Neuron (in vitro differentiated cells): Measurements from ENCODE around the gene TPSB2.
"Not testable (repeated sequence)": the region's sequence is repeated elsewhere in the genome, so short reads cannot be mapped to it uniquely, and the experiment has no call there.

Experiments used
- H2AFZ ChIP-seq: one replicate; pipeline ENCODE4 v1.6.1; 2013; ENCODE audit warnings: low read depth, mild to moderate bottlenecking, inconsistent platforms, low read length, moderate library complexity
- H3K27me3 ChIP-seq: one replicate; pipeline ENCODE4 v1.6.1; 2013; ENCODE audit warnings: low read length; ENCODE audit not compliant: insufficient read depth
- H3K36me3 ChIP-seq: one replicate; pipeline ENCODE4 v1.6.1; 2013; ENCODE audit warnings: low read length; ENCODE audit not compliant: insufficient read depth
- H3K4me1 ChIP-seq: one replicate; pipeline ENCODE4 v1.6.1; 2013; ENCODE audit warnings: low read length; ENCODE audit not compliant: insufficient read depth
- H3K4me3 ChIP-seq: 2 replicates; pipeline ENCODE4 v1.5.1; 2013; ENCODE audit warnings: mild to moderate bottlenecking, low read length, moderate library complexity
- H3K9me3 ChIP-seq: one replicate; pipeline ENCODE4 v1.6.1; 2013; ENCODE audit warnings: low read length

Gene TPSB2

DNA sequence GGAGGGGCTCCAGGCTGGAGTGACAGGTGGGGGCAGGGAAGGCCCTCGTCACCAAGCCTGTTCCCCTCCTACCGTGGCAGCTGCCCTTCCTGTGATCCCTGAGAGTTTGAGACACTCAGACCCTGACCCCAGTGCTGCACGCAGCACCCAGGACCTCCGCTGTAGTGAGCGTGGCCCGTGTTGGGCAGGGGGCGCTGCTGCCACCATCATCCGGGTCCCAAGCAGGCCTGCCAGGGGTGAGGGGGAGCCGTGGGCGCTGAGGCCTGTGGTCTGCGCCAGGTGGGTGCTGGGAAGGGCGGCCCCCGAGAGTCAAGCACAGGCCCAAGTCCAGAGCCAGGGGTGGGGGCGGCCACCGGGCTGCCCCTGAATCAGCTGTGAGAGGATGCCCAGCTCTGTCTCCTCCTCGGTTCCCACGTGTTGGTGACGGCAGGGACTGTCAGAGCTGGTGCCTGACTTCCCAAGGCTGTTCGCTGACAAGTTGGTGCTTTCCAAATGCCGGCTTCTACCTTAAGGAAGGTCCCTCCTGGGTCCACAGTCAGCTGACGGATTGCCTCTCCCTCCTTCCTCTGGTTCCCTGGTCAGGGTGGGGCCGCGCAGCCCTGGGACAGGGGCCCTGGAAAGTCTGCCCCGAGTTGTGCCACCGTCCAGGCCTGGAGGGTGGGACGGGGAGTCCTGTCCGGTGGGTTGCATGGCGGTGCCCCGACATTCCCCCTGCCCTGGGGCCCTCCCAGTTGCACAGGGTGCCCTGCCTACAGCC lies 36.0 kb downstream of the TPSB2 start:
- Histone ChIP-seq H3K36me3 (no peaks in the 10 kb centered on the region), H3K27me3 (no peaks in the 10 kb centered on the region), H3K4me3 (no peak overlapping the region), H2AFZ (no peak overlapping the region), H3K9me3 (no peaks in the 10 kb centered on the region), H3K4me1 (no peaks in the 10 kb centered on the region)

DNA sequence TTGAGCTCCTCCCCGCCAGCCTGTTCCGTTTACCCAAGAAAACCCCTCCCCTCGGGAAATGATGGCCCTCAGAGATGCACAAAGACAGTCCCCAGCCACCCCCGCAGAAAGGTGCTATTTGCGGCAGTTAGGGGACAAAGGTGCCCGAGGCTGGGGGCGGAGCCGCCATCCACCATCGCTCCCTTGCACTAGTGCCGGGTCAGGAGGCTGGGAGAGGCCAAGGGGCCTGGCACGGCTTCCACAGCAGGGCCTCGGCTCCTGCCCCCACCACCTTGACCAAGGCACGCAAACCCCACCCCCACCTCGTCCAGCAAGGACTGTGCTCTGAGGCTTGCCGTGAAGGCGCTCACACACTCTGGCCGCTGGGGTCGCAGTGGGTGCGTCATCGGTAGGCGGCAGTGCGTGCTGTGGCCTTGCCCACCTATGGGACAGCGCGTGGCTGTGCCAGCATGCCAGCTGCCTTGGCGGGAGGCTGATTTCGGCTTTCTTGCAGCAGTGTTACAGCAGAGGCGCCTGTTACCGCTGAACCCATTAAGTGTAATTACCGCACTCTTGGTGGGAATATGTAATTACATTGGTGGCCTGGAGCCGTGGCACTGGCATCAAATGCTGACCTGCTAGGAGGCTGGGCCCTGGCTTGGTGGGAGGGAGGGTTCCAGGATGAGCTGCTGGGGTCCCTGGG lies 36.7 kb downstream of the TPSB2 start:
- Histone ChIP-seq H3K27me3 (no peaks in the 10 kb centered on the region), H2AFZ (no peak overlapping the region), H3K36me3 (no peaks in the 10 kb centered on the region), H3K4me1 (no peaks in the 10 kb centered on the region), H3K4me3 (no peak overlapping the region), H3K9me3 (no peaks in the 10 kb centered on the region)

DNA sequence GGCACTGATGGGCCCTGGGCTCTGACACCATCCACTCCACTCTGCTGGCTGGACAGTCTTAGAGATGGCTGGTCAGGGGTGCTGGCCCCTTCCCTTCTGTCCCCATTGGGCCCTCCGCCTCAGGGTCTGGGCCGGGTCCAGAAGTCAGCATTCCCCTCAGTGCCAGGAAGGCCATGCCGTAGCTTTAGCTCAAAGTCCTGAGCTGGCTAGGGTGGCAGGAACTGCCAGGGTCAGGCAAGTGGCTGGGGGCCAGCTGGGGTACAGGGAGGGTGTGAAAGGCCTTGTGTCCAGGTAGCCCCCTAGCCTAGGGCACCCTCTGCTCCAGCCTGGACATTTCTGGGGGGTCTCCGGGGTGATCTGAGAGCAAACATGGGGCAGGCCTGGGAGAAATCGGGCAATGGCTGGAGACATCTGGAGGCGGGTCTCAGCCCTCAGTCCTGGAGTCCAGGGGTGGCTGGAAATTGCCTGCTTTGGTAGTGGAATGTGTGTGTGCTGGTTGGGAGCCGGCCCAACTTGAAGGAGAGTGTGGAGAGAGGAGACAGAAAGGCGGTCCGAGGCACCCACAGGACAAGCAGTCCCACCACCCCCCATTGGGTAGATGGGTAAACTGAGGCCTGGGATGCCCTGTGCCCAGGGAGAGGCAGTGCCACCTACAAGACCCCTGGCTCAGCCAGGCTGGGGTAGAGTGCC lies 37.5 kb downstream of the TPSB2 start:
- H2AFZ ChIP-seq, result no peak overlapping the region
- no peaks in the 10 kb centered on the region for H3K9me3 ChIP-seq
- no peaks in the 10 kb centered on the region for H3K27me3 ChIP-seq
- H3K4me1 ChIP-seq, result no peaks in the 10 kb centered on the region
- H3K4me3 ChIP-seq, result no peak overlapping the region
- no peaks in the 10 kb centered on the region for H3K36me3 ChIP-seq

DNA sequence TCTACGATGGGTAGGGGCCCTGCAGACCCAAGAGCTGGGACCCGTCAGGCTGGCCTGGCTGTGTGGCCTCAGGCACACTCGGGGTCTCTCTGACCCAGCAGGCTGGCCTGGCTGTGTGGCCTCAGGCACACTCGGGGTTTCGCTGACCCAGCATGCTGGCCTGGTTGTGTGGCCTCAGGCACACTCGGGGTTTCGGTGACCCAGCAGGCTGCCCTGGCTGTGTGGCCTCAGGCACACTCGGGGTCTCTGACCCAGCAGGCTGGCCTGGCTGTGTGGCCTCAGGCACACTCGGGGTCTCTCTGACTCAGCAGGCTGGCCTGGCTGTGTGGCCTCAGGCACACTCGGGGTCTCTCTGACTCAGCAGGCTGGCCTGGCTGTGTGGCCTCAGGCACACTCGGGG lies 39.2 kb downstream of the TPSB2 start:
- H3K36me3 ChIP-seq, H3K27me3 ChIP-seq, H3K4me3 ChIP-seq, H3K9me3 ChIP-seq, H2AFZ ChIP-seq, H3K4me1 ChIP-seq: not testable (repeated sequence)

DNA sequence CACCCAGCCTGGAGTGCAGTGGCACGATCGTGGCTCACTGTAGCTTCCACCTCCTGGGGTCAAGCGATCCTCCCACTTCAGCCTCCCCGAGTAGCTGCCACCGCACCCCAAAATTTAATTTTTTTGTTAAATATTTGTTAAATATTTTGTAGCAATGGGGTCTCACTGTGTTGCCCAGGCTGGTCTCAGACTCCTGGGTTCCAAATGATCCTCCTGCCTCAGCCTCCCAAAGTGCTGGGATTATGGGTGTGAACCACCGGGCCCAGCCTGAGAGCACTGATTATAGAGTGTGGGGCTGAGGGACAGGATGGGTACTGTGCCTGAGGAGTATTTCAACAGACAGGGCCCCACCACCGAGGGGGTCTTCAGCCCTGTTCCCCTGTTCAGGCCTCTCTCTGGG lies 40.5 kb downstream of the TPSB2 start:
- Histone ChIP-seq H3K4me3 (no peak overlapping the region), H3K4me1 (no peaks in the 10 kb centered on the region), H3K27me3 (no peaks in the 10 kb centered on the region), H3K9me3 (peaks cover 8% of the 10 kb centered on the region), H3K36me3 (no peaks in the 10 kb centered on the region), H2AFZ (no peak overlapping the region)

DNA sequence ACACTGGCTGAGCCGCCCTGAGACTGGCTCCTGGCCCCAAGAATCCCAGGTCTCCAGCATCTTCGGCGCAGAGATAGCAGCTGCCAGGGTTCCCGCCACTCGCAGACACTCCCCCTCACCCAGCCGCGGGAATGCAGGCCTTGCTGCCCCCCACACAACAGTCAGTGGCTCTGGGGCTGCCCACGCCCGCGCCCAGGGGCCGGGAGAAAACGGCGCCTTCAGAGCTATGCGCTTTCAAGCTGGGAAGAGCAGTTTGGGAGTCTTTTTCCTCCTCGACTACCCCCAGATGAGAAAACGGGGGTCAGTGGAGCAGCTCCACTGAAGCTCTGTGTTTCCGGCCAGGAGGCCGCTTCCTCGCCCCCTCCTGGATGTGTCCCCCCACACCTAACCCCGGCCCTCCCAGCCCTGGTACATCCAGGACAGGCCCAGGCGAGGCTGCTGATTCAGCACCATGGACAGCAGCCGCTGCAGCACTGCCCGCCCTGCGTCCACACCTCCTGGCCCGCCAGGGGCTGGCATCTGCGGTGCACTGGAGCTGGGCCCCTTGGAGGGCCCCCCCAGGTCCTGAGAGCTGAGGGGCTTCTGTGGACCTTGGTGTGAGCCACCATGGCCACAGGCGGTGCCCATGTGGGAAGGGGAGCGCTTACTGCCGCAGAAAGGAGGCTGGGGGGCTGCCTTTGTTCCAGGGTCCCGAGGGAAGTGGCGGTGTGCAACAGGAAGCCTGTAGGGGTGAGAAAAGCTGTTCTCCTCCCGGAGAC lies 41.4 kb downstream of the TPSB2 start:
- H2AFZ ChIP-seq, result no peak overlapping the region
- no peaks in the 10 kb centered on the region for H3K36me3 ChIP-seq
- peaks cover 4% of the 10 kb centered on the region for H3K4me1 ChIP-seq
- no peaks in the 10 kb centered on the region for H3K27me3 ChIP-seq
- peaks cover 8% of the 10 kb centered on the region for H3K9me3 ChIP-seq
- no peak overlapping the region for H3K4me3 ChIP-seq

DNA sequence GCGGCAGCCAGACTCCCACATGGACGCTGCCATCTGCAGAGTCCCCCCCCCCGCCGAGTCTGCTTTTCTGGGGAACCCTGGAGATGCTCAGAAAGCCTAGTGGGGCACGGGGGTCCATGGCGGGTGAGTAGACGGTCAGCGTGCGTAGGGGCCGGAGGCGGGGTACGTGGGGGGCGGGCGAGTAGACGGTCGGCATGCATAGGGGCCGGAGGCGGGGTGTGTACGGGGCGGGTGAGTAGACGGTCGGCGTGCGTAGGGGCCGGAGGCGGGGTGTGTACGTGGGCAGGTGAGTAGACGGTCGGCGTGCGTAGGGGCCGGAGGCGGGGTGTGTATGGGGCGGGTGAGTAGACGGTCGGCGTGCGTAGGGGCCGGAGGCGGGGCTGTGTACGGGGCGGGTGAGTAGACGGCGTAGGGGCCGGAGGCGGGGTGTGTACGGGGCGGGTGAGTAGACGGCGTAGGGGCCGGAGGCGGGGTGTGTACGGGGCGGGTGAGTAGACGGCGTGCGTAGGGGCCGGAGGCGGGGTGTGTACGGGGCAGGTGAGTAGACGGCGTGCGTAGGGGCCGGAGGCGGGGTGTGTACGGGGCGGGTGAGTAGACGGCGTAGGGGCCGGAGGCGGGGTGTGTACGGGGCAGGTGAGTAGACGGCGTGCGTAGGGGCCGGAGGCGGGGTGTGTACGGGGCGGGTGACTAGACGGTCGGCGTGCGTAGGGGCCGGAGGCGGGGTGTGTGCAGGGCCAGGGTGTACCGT lies 44.4 kb downstream of the TPSB2 start:
- H3K4me3 ChIP-seq, H3K27me3 ChIP-seq, H3K9me3 ChIP-seq, H3K36me3 ChIP-seq, H2AFZ ChIP-seq: not testable (repeated sequence)
- peaks cover 21% of the 10 kb centered on the region for H3K4me1 ChIP-seq

DNA sequence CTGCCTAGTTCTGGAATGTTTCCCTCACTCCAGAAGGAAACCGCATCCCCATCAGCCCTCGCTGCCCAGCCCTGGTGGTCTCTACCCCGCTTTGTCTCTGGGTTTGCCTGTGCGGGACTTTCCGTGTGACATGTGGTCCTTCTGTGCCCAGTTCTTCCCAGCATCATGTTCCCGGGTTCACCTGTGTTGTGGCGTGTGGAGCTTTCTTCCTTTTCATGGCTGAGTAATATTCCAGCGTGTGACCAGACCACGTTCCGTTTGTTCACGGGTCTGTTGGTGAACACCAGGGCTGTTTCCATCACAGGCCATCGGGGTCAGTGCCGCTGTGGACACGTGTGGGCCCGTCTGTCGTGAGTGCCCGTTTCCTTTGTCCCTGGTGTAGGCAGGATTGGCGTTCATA lies 45.0 kb downstream of the TPSB2 start:
- H3K27me3 ChIP-seq, result no peaks in the 10 kb centered on the region
- no peaks in the 10 kb centered on the region for H3K36me3 ChIP-seq
- no peak overlapping the region for H3K4me3 ChIP-seq
- H3K9me3 ChIP-seq, result peaks cover 8% of the 10 kb centered on the region
- H2AFZ ChIP-seq, result no peak overlapping the region
- peaks cover 21% of the 10 kb centered on the region for H3K4me1 ChIP-seq

DNA sequence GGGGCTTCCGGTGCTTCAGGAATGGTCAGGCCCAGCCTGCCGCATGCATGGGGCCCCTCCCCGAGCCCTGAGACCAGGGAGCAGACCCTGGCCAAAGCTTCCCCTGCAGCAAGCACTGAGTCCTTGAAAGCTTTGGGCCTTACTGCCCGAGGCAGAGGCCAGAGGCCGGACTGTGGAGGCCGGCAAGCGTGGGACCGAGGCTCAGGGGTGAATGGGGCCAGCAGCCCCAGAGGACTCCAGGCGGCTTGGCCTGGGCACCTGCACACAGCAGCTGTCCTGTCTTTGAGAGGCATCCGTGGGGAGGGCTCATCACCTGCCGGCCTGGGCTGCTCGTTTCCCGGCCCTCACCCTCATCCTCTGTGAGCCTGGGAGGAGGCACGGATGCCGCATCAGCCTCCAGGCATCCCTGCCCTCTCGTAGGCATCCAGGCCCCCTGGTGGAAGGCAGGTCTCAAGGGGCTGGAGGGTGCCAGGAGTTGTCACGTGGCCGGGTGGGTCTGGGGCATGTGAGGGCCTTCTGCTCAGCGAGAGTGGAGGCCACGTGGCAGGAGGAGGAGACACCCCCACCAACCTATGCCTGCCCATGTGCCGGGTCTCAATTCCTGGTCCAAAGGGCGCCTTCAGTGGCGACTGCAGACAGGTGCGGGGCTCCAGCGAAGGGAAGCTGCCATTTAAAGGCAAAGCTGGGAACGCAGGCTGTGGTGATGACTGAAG lies 45.7 kb downstream of the TPSB2 start:
- no peaks in the 10 kb centered on the region for H3K36me3 ChIP-seq
- H3K4me1 ChIP-seq, result peaks cover 21% of the 10 kb centered on the region
- H2AFZ ChIP-seq, result no peak overlapping the region
- no peak overlapping the region for H3K4me3 ChIP-seq
- H3K9me3 ChIP-seq, result peaks cover 8% of the 10 kb centered on the region
- H3K27me3 ChIP-seq, result no peaks in the 10 kb centered on the region

DNA sequence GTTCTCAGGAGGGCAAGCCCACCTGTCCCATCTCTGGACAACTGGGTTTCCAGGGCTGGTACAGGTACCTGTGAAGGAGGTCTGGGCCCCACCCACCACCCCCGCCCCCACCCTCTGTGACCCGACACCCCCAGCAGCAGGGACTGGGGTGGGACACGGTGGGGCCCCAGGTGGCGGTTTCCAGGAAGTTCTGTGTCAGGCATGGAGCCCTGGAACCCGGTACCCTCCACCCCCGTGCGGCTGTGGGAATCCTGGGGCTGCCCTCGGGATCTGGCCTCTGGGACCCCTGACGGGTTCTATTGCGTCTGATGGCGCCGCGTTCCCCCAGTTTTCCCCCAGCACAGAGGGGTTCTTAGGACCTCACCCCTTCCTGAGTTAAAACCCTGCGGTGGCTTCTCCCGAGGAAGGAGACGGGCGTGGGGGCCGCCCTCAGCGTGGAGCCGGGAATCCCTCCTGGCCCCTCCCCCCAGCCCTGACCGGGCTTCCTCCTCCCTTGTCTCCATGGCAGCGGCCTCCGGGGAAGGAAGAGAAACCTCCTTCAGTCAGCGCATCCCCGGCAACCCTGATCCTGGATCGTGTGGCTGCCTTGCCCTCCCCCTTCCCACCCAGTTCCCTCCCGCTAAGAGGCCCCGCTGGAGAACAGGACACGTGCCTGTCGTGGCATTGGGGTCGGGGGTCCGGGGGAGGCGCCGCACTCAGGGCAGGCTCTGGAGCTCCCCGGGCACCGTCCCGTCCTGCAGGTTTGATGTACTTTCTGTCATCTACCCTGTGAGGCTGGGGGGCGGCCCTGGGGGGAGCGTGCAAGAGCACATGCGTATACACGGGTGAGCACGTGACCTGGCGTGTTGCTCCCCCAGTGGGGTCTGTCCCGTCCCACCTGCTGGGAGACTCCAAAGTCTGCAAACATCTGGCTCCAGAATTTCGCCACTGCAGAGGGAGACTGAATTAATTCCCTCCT lies 46.8 kb downstream of the TPSB2 start:
- H3K27me3 ChIP-seq, result no peaks in the 10 kb centered on the region
- no peak overlapping the region for H3K4me3 ChIP-seq
- peaks cover 8% of the 10 kb centered on the region for H3K9me3 ChIP-seq
- H3K4me1 ChIP-seq, result peaks cover 21% of the 10 kb centered on the region
- no peak overlapping the region for H2AFZ ChIP-seq
- H3K36me3 ChIP-seq, result no peaks in the 10 kb centered on the region

DNA sequence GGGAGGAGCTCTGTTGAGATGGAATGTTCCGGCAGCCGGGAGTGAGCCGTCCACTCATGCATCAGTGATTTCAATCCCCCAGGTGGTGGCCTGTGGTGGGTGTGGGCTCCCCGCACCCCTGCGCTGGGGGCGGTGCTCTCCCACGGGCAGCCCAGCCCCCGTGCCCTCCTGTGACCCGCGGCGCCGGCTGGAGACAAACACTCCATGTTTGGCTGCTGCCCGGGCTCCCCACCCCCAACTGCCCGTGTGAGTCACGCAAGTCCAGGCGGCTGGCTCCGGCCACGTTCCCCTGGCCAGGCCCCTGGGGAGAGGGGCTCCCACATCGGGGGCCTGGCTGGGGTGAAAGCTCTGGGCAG lies 47.7 kb downstream of the TPSB2 start:
- no peaks in the 10 kb centered on the region for H3K27me3 ChIP-seq
- H3K9me3 ChIP-seq, result peaks cover 8% of the 10 kb centered on the region
- H3K4me3 ChIP-seq, result no peak overlapping the region
- no peaks in the 10 kb centered on the region for H3K36me3 ChIP-seq
- H2AFZ ChIP-seq, result no peak overlapping the region
- peaks cover 21% of the 10 kb centered on the region for H3K4me1 ChIP-seq
